ENCODE results near the gene FGA. TPM values are rescaled to one million over a fixed set of nuclear protein-coding genes. Genes with fewer than 3 reads are reported as not detected.

Gene FGA
- total RNA-seq, 4 donors from 2014 or later: not detected

DNA sequence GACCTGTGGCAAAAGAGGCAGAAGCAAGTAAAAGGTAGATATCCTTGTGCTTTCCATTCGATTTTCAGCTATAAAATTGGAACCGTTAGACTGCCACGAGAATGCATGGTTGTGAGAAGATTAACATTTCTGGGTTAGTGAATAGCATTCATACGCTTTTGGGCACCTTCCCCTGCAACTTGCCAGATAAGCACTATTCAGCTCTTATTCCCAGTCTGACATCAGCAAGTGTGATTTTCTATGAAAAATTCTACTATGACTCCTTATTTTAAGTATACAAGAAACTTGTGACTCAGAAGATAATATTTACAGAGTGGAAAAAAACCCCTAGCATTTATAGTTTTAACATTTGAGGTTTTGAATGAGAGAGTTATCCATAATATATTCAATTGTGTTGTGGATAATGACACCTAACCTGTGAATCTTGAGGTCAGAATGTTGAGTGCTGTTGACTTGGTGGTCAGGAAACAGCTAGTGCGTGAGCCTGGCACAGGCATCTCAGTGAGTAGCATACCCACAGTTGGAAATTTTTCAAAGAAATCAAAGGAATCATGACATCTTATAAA, 23.8 kb downstream of the FGA start:
- TF ChIP-seq, protein P1, sequence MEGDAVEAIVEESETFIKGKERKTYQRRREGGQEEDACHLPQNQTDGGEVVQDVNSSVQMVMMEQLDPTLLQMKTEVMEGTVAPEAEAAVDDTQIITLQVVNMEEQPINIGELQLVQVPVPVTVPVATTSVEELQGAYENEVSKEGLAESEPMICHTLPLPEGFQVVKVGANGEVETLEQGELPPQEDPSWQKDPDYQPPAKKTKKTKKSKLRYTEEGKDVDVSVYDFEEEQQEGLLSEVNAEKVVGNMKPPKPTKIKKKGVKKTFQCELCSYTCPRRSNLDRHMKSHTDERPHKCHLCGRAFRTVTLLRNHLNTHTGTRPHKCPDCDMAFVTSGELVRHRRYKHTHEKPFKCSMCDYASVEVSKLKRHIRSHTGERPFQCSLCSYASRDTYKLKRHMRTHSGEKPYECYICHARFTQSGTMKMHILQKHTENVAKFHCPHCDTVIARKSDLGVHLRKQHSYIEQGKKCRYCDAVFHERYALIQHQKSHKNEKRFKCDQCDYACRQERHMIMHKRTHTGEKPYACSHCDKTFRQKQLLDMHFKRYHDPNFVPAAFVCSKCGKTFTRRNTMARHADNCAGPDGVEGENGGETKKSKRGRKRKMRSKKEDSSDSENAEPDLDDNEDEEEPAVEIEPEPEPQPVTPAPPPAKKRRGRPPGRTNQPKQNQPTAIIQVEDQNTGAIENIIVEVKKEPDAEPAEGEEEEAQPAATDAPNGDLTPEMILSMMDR (IDR thresholded peaks at IDR 0.05): no peak

DNA sequence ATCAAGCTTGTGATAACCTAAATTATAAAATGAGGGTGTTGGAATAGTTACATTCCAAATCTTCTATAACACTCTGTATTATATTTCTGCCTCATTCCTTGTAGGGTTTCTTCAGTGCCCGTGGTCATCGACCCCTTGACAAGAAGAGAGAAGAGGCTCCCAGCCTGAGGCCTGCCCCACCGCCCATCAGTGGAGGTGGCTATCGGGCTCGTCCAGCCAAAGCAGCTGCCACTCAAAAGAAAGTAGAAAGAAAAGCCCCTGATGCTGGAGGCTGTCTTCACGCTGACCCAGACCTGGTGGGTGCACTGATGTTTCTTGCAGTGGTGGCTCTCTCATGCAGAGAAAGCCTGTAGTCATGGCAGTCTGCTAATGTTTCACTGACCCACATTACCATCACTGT, 24.8 kb downstream of the FGA start:
- TF ChIP-seq, protein P1 (IDR thresholded peaks at IDR 0.05): no peak
- no peak for DNase-seq (ENCODE audit: low spot score)
- ATAC-seq (ENCODE audit: low FRiP score): no peak

More for the DNA sequence above, 23.8 kb downstream of the FGA start:
- ATAC-seq (ENCODE audit: low FRiP score): no peak
- no peak for DNase-seq (ENCODE audit: low spot score)

DNA sequence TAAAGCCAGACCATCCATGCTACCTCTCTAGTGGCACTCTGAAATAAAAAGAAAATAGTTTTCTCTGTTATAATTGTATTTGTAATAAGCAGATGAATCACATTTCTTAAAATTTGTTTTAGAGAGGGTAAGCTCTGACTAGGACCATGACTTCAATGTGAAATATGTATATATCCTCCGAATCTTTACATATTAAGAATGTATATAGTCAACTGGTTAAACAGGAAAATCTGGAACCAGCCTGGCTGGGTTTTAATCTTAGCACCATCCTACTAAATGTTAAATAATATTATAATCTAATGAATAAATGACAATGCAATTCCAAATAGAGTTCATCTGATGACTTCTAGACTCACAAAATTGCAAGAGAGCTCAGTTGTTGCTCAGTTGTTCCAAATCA, 26.2 kb downstream of the FGA start:
- ATAC-seq (ENCODE audit: low FRiP score) (no peak), DNase-seq (ENCODE audit: low spot score) (no peak)
- TF ChIP-seq, protein P1 (IDR thresholded peaks at IDR 0.05): no peak

DNA sequence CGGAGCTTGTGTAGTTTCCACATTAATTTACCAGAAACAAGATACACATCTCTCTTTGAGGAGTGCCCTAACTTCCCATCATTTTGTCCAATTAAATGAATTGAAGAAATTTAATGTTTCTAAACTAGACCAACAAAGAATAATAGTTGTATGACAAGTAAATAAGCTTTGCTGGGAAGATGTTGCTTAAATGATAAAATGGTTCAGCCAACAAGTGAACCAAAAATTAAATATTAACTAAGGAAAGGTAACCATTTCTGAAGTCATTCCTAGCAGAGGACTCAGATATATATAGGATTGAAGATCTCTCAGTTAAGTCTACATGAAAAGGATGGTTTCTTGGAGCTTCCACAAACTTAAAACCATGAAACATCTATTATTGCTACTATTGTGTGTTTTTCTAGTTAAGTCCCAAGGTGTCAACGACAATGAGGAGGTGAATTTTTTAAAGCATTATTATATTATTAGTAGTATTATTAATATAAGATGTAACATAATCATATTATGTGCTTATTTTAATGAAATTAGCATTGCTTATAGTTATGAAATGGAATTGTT, 27.8 kb downstream of the FGA start, which contains the start of gene FGB:
Gene FGB (plus strand): TSS at position 315 of the 558 bp plus-strand sequence. CDS start 8 bp downstream, at position 323.
- DNase-seq (ENCODE audit: low spot score): no peak
- no peak for ATAC-seq (ENCODE audit: low FRiP score)
- TF ChIP-seq, protein P1 (IDR thresholded peaks at IDR 0.05): no peak

DNA sequence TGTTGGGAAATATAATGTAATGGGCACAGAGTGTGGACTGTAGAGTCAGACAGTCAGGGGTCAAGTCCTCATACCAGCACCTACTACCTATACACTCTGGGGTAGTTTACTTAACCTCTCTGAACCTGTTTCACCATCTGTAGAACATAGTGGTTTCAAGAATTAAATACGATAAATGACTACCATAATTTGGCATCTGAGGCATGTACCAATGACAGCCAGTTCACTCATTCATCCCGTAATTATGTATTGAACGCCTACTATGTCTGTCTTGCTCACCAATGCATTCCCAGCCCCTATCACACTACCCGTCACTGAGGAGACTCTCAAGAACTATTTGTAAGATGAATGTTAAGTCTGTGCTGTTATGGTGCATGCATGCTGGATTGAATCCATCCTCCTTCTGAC, 29.7 kb downstream of the FGA start:
- TF ChIP-seq, protein P1 (IDR thresholded peaks at IDR 0.05): no peak

DNA sequence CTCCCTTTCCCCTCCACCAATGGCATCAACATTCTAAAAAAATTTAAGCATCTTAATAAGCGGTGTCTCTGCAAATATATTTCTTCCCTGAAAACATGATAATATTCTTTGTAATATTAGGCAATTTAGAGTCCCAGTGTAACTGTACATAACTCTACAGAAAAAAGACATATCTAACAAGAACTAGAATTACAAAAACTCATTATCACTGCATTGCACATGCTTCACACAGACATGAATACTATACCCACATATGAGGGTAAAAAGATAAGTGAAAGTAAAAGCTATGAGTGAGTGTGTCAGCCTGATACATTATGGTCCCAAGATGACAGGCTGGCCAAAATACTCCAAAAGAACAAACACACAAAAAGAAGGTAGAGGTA, 30.1 kb downstream of the FGA start:
- ATAC-seq (ENCODE audit: low FRiP score): no peak
- DNase-seq (ENCODE audit: low spot score): no peak
- TF ChIP-seq, protein P1 (IDR thresholded peaks at IDR 0.05): no peak

More for the DNA sequence above, 29.7 kb downstream of the FGA start:
- DNase-seq (ENCODE audit: low spot score) (no peak), ATAC-seq (ENCODE audit: low FRiP score) (peak; percentile 37)

All from omental fat pad (tissue), 4 donors.